Stimulated activated effector memory CD8-positive, alpha-beta T cell treated with anti-CD3 and anti-CD28 coated beads, Interleukin-12 subunit alpha, Interleukin-12 subunit beta, amount 100 ng/mL, for 72 hours (primary cell): Measurements from ENCODE around the gene TTYH2.
"Not testable (repeated sequence)": the region's sequence is repeated elsewhere in the genome, so short reads cannot be mapped to it uniquely, and the experiment has no call there.

Experiments used
- ATAC-seq: fragments of 150-1000 bp; cut with Tn5 transposase; 2 replicates; pipeline ENCODE4 v1.10.0; 2021
- DNase-seq, 2 donors: peaks; one replicate each; pipeline ENCODE4 v3.0.0; 2021 to 2022; ENCODE audit warnings: low spot score in 2 of 2
- H3K27ac Mint-ChIP-seq: one replicate; pipeline ENCODE4 v1.8.0; 2022; ENCODE audit warnings: mild to moderate bottlenecking, mixed read lengths
- H3K36me3 Mint-ChIP-seq: one replicate; pipeline ENCODE4 v1.8.0; 2022; ENCODE audit warnings: mild to moderate bottlenecking, mixed read lengths
- H3K4me1 Mint-ChIP-seq: one replicate; pipeline ENCODE4 v1.8.0; 2022; ENCODE audit warnings: mixed read lengths
- H3K4me3 Mint-ChIP-seq: one replicate; pipeline ENCODE4 v1.8.0; 2022; ENCODE audit warnings: mild to moderate bottlenecking, mixed read lengths
- H3K9me3 Mint-ChIP-seq: one replicate; pipeline ENCODE4 v1.8.0; 2022; ENCODE audit warnings: mixed read lengths

The TTYH2 gene

DNA sequence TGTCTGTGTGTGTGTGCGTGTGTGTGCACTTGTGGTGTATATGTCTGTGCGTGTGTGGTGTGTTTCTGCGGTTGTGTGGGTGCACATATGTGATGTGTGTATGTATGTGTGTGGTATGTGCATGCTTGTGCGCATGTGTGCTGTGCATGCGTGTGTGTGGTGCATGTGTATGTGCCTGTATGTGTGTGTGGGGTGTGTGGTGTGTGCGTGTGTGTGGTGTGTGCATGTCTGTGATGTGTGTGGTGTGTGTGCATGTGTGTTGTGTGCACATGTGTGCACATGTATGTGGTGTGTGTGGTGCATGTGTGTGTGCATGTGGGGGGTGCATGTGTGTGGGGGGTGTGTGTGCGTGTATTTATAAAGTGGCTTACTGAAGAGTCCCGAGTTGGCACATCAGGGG is 37.7 kb downstream of the TTYH2 start:
- no peak overlapping the region for H3K4me3 Mint-ChIP-seq
- ATAC-seq (no peak), DNase-seq (no peak)
- H3K4me1 Mint-ChIP-seq: peaks cover 25% of the 10 kb centered on the region
- H3K27ac Mint-ChIP-seq: no peak overlapping the region
- H3K36me3 Mint-ChIP-seq: no peaks in the 10 kb centered on the region
- H3K9me3 Mint-ChIP-seq: no peaks in the 10 kb centered on the region

- peaks cover 20% of the 10 kb centered on the region for H3K4me1 Mint-ChIP-seq
- H3K27ac Mint-ChIP-seq: no peak overlapping the region
Observed at GRCh38 chr17:74251569-74251968, 38.2 kb downstream of the TTYH2 start.

DNA sequence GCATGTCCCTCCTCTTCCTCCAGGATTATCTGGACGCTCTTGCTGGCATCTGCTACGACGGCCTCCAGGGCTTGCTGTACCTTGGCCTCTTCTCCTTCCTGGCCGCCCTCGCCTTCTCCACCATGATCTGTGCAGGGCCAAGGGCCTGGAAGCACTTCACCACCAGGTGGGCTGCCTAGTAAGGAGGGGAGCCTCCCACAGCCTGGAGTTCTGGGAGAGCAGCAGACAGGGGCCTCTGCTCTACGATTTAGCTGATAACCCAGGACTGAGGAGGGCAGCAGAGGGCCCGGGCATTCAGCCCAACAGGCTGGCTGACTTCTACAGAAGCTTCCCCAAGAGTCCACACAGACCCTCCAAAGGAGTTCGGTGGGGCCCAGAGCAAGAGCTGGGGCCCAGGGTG is 38.8 kb downstream of the TTYH2 start:
- Mint-ChIP-seq H3K4me3 (no peak overlapping the region), H3K27ac (peak overlapping the region; percentile 29), H3K9me3 (no peaks in the 10 kb centered on the region), H3K4me1 (peaks cover 19% of the 10 kb centered on the region), H3K36me3 (no peaks in the 10 kb centered on the region)
- ATAC-seq: no peak
- DNase-seq: no peak

More at GRCh38 chr17:74251569-74251968, 38.2 kb downstream of the TTYH2 start:
- DNase-seq: no peak
- no peaks in the 10 kb centered on the region for H3K36me3 Mint-ChIP-seq
- H3K4me3 Mint-ChIP-seq: no peak overlapping the region
- ATAC-seq: no peak
- no peaks in the 10 kb centered on the region for H3K9me3 Mint-ChIP-seq

GRCh38 chr17:74253036-74253435 is 39.7 kb downstream of the TTYH2 start:
- Mint-ChIP-seq H3K36me3 (no peaks in the 10 kb centered on the region), H3K27ac (no peak overlapping the region), H3K9me3 (no peaks in the 10 kb centered on the region), H3K4me3 (no peak overlapping the region), H3K4me1 (peaks cover 19% of the 10 kb centered on the region)
- ATAC-seq: no peak
- no peak for DNase-seq

- Mint-ChIP-seq H3K36me3 (no peaks in the 10 kb centered on the region), H3K9me3 (no peaks in the 10 kb centered on the region), H3K4me1 (peaks cover 6% of the 10 kb centered on the region), H3K4me3 (no peak overlapping the region), H3K27ac (peak overlapping the region; percentile 50)
- DNase-seq (no peak), ATAC-seq (no peak)
Observed at GRCh38 chr17:74257311-74257710, 43.9 kb downstream of the TTYH2 start.

DNA sequence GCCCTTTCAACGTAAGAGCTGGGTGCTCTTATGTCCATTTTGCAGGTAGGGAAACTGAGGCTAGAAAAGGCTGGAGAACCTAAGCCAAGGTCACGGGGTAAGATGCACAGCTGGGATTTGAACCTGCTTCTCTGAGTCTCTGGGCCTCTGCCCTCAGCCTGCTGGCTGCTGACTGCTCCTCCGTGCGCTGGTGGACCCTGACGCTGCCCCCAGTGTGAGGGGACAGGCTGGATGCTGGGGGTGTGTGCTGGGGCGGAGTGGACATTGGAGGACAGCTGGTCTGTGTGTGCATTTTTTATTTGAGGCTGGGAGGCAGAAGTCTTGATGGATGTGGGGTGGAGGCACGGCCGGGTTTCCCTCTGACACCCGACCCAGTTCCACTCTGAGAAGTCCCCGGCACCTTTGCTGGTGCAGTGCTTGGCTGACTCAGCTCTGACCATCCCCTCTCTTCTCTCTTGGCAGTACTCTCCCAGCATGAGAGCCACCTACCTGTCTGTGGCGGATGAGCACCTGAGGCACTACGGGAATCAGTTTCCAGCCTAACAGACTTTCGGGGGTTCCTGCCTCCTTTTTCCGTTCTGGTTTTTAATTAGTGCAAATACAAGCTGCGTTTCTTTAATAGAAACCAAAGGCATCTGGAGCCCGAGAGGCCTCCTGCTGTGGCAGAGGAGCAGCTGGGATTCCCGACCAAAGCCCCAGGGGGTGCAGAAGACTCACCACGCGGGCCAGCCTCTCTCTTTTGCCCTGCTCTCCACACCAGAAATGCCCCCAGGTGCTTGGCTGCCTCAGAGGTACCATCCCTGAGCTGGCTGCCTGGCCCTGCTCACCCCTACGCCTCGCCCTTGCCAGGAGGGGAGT is 46.5 kb downstream of the TTYH2 start:
- Mint-ChIP-seq H3K4me1 (peaks cover 5% of the 10 kb centered on the region), H3K27ac (peak overlapping the region; percentile 43), H3K9me3 (no peaks in the 10 kb centered on the region), H3K36me3 (no peaks in the 10 kb centered on the region), H3K4me3 (no peak overlapping the region)
- ATAC-seq (no peak), DNase-seq (no peak)

- no peaks in the 10 kb centered on the region for H3K36me3 Mint-ChIP-seq
- H3K27ac Mint-ChIP-seq: peak overlapping the region; percentile 43
- DNase-seq (no peak), ATAC-seq (no peak)
- no peaks in the 10 kb centered on the region for H3K9me3 Mint-ChIP-seq
- H3K4me1 Mint-ChIP-seq: peaks cover 5% of the 10 kb centered on the region
- H3K4me3 Mint-ChIP-seq: no peak overlapping the region
Observed at GRCh38 chr17:74260525-74260850, 47.1 kb downstream of the TTYH2 start.

- Mint-ChIP-seq H3K36me3 (no peaks in the 10 kb centered on the region), H3K9me3 (no peaks in the 10 kb centered on the region), H3K4me3 (no peak overlapping the region), H3K27ac (peak overlapping the region; percentile 78), H3K4me1 (peaks cover 5% of the 10 kb centered on the region)
- ATAC-seq: no peak
- no peak for DNase-seq
Observed at GRCh38 chr17:74262601-74263000, 49.2 kb downstream of the TTYH2 start.

DNA sequence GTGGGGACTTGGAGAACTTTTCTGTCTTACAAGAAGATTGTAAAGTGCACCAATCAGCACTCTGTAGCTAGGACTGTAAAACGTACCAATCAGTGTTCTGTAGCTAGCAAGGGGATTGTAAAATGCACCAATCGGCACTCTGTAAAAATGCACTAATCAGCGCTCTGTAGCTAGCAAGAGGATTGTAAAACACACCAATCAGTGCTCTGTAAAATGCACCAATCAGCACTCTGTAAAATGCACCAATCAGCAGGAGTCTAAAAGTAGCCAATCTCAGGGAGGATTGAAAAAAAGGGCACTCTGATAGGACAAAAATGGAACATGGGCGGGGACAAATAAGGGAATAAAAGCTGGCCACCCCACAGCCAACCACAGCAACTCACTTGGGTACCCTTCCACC is 53.7 kb downstream of the TTYH2 start:
- H3K36me3 Mint-ChIP-seq, H3K4me3 Mint-ChIP-seq, H3K27ac Mint-ChIP-seq, ATAC-seq, DNase-seq, H3K9me3 Mint-ChIP-seq: not testable (repeated sequence)
- H3K4me1 Mint-ChIP-seq: peaks cover 13% of the 10 kb centered on the region

DNA sequence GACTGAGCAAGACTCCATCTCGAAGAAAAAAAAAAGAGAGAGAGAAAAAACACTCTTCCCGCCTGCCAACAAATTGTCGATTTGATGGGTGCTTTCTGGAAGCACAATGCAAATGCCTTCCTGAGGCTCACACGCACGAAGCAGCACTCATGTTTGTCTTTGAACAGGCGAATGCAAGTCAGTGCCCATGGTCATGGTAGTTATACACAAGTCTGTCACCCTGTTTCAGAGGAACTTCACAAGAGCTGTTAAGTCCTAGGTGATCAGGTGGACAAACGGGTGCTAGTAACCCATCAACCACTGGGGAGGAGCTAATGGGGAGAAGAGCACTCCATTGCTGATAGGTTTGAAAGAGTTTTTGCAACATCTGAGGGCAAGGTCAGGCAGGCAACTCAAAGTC is 54.2 kb downstream of the TTYH2 start:
- Mint-ChIP-seq H3K27ac (no peak overlapping the region), H3K9me3 (no peaks in the 10 kb centered on the region), H3K4me1 (peaks cover 13% of the 10 kb centered on the region), H3K36me3 (no peaks in the 10 kb centered on the region), H3K4me3 (no peak overlapping the region)
- DNase-seq (no peak), ATAC-seq (no peak)

GRCh38 chr17:74267987-74268499 is 54.7 kb downstream of the TTYH2 start:
- Mint-ChIP-seq H3K9me3 (no peaks in the 10 kb centered on the region), H3K4me3 (no peak overlapping the region), H3K27ac (peak overlapping the region; percentile 72), H3K36me3 (no peaks in the 10 kb centered on the region), H3K4me1 (peaks cover 11% of the 10 kb centered on the region)
- DNase-seq (no peak), ATAC-seq (no peak)

DNA sequence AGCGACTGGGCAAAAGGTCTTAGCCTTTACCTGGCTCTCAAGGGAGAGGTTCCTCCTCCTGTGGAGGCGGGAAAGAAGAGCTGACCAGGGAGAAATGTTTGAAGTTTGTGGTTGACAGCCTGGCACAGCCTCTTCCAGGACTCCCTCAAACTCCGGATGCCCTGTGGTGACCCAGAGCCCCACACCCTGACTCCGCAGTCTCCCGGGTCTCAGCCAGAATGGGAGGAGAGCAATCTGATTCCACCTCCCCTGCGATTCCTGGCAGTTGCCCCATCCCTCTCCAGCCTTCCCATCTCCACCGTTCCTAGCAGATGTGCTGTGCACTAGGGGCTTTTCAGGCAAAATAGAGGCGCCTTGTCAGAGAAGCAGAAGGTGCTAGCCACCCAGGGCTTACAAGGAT is 55.2 kb downstream of the TTYH2 start:
- H3K36me3 Mint-ChIP-seq: no peaks in the 10 kb centered on the region
- ATAC-seq: no peak
- peaks cover 11% of the 10 kb centered on the region for H3K4me1 Mint-ChIP-seq
- no peaks in the 10 kb centered on the region for H3K9me3 Mint-ChIP-seq
- DNase-seq: no peak
- H3K27ac Mint-ChIP-seq: peak overlapping the region; percentile 72
- no peak overlapping the region for H3K4me3 Mint-ChIP-seq

DNA sequence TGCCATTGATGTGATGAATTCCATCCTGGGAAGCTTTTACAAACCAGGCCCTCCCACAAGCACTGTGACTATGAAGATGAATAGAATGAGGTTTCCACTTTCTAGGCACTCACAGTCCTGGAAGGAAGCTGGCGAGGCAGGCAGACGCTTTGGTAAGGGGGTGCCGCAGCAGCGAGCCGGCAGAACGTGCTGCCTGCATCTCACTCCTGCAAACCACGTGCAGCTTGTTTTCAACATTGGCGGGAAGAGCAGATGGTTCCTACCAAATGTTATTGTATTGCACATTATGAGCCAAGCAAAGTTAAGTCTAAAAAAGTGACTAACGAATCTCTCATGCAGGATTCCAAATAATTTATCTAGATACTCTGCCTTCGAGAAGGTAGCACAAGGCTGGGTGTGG is 57.0 kb downstream of the TTYH2 start:
- Mint-ChIP-seq H3K36me3 (peaks cover 6% of the 10 kb centered on the region), H3K4me3 (no peak overlapping the region), H3K4me1 (peaks cover 29% of the 10 kb centered on the region), H3K27ac (no peak overlapping the region), H3K9me3 (no peaks in the 10 kb centered on the region)
- ATAC-seq: no peak
- DNase-seq: no peak

DNA sequence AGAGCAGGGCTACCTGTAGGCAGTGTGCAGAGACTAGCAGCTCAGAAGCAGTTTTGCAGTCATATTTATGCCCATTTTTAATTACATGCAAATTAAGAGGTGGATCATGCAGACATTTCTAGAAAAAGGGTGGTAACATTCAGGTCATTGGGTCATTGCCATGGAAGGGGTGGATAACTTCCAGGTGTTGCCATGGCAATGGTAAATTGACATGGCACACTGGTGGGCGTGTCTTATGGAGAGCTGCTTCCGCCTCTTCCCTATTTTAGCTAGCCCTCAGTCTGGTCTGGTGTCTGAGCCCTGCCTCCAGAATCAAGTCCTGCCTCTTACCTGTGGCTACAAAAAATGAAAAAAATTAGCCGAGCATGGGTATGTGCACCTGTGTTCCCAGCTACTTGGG is 57.9 kb downstream of the TTYH2 start:
- H3K27ac Mint-ChIP-seq: no peak overlapping the region
- H3K4me1 Mint-ChIP-seq: peaks cover 36% of the 10 kb centered on the region

DNA sequence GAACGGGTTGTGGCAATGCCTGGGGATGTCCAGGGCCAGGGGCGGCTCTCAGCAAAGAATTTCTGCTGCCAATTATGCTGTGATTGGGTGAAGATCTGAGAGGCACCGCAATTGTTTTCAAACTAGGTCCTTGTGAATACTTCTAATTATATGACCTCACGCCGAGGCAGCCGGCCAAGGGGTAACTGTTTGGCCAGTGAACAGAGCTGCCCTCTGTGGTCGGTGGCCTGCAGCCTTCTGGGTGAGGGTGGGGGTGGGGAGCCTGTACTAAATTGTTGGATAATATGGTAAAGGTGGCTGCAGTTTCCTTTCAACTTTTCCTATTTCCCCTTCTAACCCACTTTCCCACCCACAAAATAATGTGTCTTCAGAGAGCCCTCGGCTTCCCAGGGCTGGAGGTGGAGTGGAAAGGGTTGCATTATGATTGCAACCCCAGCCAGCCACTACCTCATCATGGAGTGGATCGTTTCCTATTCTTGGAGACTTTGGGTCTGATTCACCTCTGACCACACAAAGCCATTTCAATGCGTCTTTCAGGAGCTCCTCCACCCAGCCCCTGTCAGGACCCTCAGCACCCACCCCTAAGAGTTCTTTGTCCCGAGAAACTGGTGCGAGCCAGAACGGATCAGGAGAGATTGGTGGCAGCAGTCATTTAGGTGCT is 58.7 kb downstream of the TTYH2 start:
- Mint-ChIP-seq H3K4me3 (no peak overlapping the region), H3K4me1 (peaks cover 43% of the 10 kb centered on the region), H3K9me3 (no peaks in the 10 kb centered on the region), H3K27ac (no peak overlapping the region), H3K36me3 (peaks cover 6% of the 10 kb centered on the region)
- DNase-seq: no peak
- ATAC-seq: no peak

More for the DNA sequence above, 57.9 kb downstream of the TTYH2 start:
- Mint-ChIP-seq H3K36me3 (peaks cover 6% of the 10 kb centered on the region), H3K9me3 (no peaks in the 10 kb centered on the region), H3K4me3 (no peak overlapping the region)
- DNase-seq: no peak
- no peak for ATAC-seq

GRCh38 chr17:74272731-74273201 is 59.4 kb downstream of the TTYH2 start:
- ATAC-seq (no peak), DNase-seq (no peak)
- H3K4me1 Mint-ChIP-seq: peaks cover 43% of the 10 kb centered on the region
- peaks cover 6% of the 10 kb centered on the region for H3K36me3 Mint-ChIP-seq
- H3K4me3 Mint-ChIP-seq: no peak overlapping the region
- H3K9me3 Mint-ChIP-seq: no peaks in the 10 kb centered on the region
- H3K27ac Mint-ChIP-seq: no peak overlapping the region
